ENCODE measurements around the gene ARPC4.

DNA sequence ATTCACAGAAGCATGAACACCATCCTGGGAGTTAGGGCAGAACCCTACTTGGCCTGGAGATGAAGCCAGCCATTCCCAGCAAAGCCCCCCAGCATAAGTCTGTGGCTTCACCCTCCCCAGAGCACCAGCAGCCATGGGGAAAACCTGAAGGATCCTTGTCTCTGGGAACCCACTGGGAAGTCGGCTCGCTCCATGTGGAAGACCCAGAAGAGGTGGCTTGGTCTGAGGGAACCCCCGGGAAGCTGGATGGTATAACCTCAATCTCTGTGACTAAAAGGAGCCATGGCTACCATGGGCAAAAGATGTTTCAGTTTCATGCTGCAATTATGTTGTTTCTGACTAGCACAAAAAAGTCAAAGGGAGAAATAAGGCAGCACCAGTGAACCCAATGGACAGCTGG is 62.7 kb downstream of the ARPC4 start:
- TF ChIP-seq, protein P1, sequence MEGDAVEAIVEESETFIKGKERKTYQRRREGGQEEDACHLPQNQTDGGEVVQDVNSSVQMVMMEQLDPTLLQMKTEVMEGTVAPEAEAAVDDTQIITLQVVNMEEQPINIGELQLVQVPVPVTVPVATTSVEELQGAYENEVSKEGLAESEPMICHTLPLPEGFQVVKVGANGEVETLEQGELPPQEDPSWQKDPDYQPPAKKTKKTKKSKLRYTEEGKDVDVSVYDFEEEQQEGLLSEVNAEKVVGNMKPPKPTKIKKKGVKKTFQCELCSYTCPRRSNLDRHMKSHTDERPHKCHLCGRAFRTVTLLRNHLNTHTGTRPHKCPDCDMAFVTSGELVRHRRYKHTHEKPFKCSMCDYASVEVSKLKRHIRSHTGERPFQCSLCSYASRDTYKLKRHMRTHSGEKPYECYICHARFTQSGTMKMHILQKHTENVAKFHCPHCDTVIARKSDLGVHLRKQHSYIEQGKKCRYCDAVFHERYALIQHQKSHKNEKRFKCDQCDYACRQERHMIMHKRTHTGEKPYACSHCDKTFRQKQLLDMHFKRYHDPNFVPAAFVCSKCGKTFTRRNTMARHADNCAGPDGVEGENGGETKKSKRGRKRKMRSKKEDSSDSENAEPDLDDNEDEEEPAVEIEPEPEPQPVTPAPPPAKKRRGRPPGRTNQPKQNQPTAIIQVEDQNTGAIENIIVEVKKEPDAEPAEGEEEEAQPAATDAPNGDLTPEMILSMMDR (IDR thresholded peaks at IDR 0.05), result no peak
- TF ChIP-seq POLR2A (IDR thresholded peaks at IDR 0.05), result no peak
